SU-DHL-6 (cell line): Measurements from ENCODE around the gene KDM2B.

ENCODE experiments used
- H2AFZ ChIP-seq: fragments of 200-600 bp; sonication (generic); 2 replicates; pipeline ENCODE4 v1.6.1; 2014; ENCODE audit warnings: low read depth, mild to moderate bottlenecking, moderate library complexity, mixed read lengths, antibody characterized with exemption, low read length; ENCODE audit not compliant: severe bottlenecking
- H3F3A ChIP-seq: fragments of 200-600 bp; shearing (Covaris generic); 2 replicates; pipeline ENCODE4 v1.6.0; 2016; ENCODE audit warnings: antibody characterized with exemption, mild to moderate bottlenecking; ENCODE audit not compliant: insufficient read depth
- H3K27ac ChIP-seq: fragments of 200-600 bp; sonication (generic); 2 replicates; pipeline ENCODE4 v1.5.1; 2016; ENCODE audit warnings: low read depth, mild to moderate bottlenecking, low read length, moderate library complexity, mixed read lengths
- H3K27me3 ChIP-seq: fragments of 200-600 bp; sonication (generic), shearing (Covaris generic); 2 replicates; pipeline ENCODE4 v1.6.0; 2014; ENCODE audit warnings: mild to moderate bottlenecking, low read length
- H3K36me3 ChIP-seq: fragments of 200-600 bp; sonication (generic); 2 replicates; pipeline ENCODE4 v1.6.1; 2014; ENCODE audit warnings: mild to moderate bottlenecking, low read length, mixed read lengths
- H3K4me2 ChIP-seq: fragments of 300-600, 200-600 bp; shearing (Covaris generic), sonication (generic); 2 replicates; pipeline ENCODE4 v1.6.0; 2014; ENCODE audit warnings: low read length, low read depth, mild to moderate bottlenecking; ENCODE audit not compliant: poor library complexity, severe bottlenecking
- H3K4me3 ChIP-seq: fragments of 200-600 bp; sonication (generic); 2 replicates; pipeline ENCODE4 v1.5.1; 2014; ENCODE audit warnings: antibody characterized with exemption, low read length, mild to moderate bottlenecking, mixed read lengths; ENCODE audit not compliant: insufficient read depth, poor library complexity, severe bottlenecking
- H3K79me2 ChIP-seq: fragments of 200-600 bp; sonication (generic); 2 replicates; pipeline ENCODE4 v1.6.1; 2014; ENCODE audit warnings: mild to moderate bottlenecking, low read length, moderate library complexity; ENCODE audit not compliant: insufficient read depth
- H3K9ac ChIP-seq: fragments of 200-600 bp; sonication (generic); 2 replicates; pipeline ENCODE4 v1.7.0; 2014; ENCODE audit warnings: mild to moderate bottlenecking, low read length
- H3K9me2 ChIP-seq: fragments of 200-600 bp; sonication (generic); replicated peaks from 2 replicates; pipeline ENCODE4 v1.6.1; 2014; ENCODE audit warnings: low read length; ENCODE audit not compliant: insufficient read depth
- H3K9me3 ChIP-seq: fragments of 200-600 bp; sonication (generic); 2 replicates; pipeline ENCODE4 v1.6.1; 2014; ENCODE audit warnings: low read length, mixed read lengths; ENCODE audit not compliant: insufficient read depth
- H4K20me1 ChIP-seq: fragments of 200-600 bp; sonication (generic); 2 replicates; pipeline ENCODE4 v1.6.1; 2014; ENCODE audit warnings: low read depth, mild to moderate bottlenecking, antibody characterized with exemption, low read length, moderate library complexity, mixed read lengths
- CTCF ChIP-seq: fragments of 200-600 bp; sonication (generic); IDR thresholded peaks from one replicate; pipeline ENCODE4 v1.5.1; 2017; ENCODE audit warnings: antibody characterized with exemption, mild to moderate bottlenecking, low read length, moderate library complexity; ENCODE audit not compliant: insufficient read depth, poor library complexity, severe bottlenecking
- EZH2phosphoT487 ChIP-seq: fragments of 200-600 bp; sonication (generic), shearing (Covaris generic); conservative IDR thresholded peaks from 2 replicates; pipeline ENCODE4 v1.6.1; 2018; ENCODE audit warnings: mild to moderate bottlenecking, antibody characterized with exemption, low read length, moderate library complexity, mixed read lengths

The KDM2B gene

GRCh38 chr12:121501946-121502345 lies 78.9 kb downstream of the KDM2B start:
- Histone ChIP-seq H2AFZ (no peak overlapping the region), H3K27me3 (no peaks in the 10 kb centered on the region), H3K9me2 (no peaks in the 10 kb centered on the region), H3F3A (no peaks in the 10 kb centered on the region; the same call in 1 of the 2 replicates), H4K20me1 (no peaks in the 10 kb centered on the region), H3K36me3 (no peaks in the 10 kb centered on the region), H3K27ac (no peak overlapping the region), H3K9ac (no peak overlapping the region), H3K4me3 (no peak overlapping the region), H3K9me3 (no peaks in the 10 kb centered on the region), H3K79me2 (no peaks in the 10 kb centered on the region), H3K4me2 (no peak overlapping the region)
- TF ChIP-seq CTCF (no peak), EZH2phosphoT487 (no peak)

GRCh38 chr12:121499929-121500793 lies 80.7 kb downstream of the KDM2B start:
- no peaks in the 10 kb centered on the region for H4K20me1 ChIP-seq
- H2AFZ ChIP-seq: peak overlapping the region; percentile 68

GRCh38 chr12:121495746-121496145 lies 85.1 kb downstream of the KDM2B start:
- Histone ChIP-seq H3K4me3 (no peak overlapping the region), H2AFZ (no peak overlapping the region), H3K27me3 (no peaks in the 10 kb centered on the region), H3K36me3 (no peaks in the 10 kb centered on the region), H3K79me2 (no peaks in the 10 kb centered on the region), H3F3A (0 out of 2 replicates have a peak, but pooled peaks cover 5% of the 10 kb centered on the region), H3K9me3 (no peaks in the 10 kb centered on the region), H3K27ac (no peak overlapping the region), H3K9ac (no peak overlapping the region), H3K4me2 (no peak overlapping the region), H3K9me2 (no peaks in the 10 kb centered on the region), H4K20me1 (no peaks in the 10 kb centered on the region)
- TF ChIP-seq EZH2phosphoT487 (no peak), CTCF (no peak)

More at GRCh38 chr12:121499929-121500793, 80.7 kb downstream of the KDM2B start:
- H3K9me3 ChIP-seq: no peaks in the 10 kb centered on the region
- H3K9me2 ChIP-seq: no peaks in the 10 kb centered on the region
- H3K27ac ChIP-seq: no peak overlapping the region
- peak overlapping the region; percentile 44 for H3K4me2 ChIP-seq
- H3F3A ChIP-seq: no peaks in the 10 kb centered on the region; the same call in 1 of the 2 replicates
- peak overlapping the region; percentile 29 for H3K9ac ChIP-seq
- peak; percentile 97 for TF ChIP-seq CTCF
- TF ChIP-seq EZH2phosphoT487: no peak
- H3K79me2 ChIP-seq: no peaks in the 10 kb centered on the region
- H3K4me3 ChIP-seq: no peak overlapping the region
- no peaks in the 10 kb centered on the region for H3K36me3 ChIP-seq
- no peaks in the 10 kb centered on the region for H3K27me3 ChIP-seq
